HG03558 (cell line): ENCODE data around the gene AUTS2.

Experiments used
- ATAC-seq: cut with Tn5 transposase; IDR thresholded peaks from one replicate; pipeline ENCODE4 v1.9.1; 2021; ENCODE audit warnings: moderate number of reproducible peaks; ENCODE audit not compliant: unreplicated experiment; ENCODE audit errors: extremely low read depth

The AUTS2 gene

GRCh38 chr7:70774950-70775527 lies 1176.8 kb downstream of the AUTS2 start:
- ATAC-seq, result no peak

DNA sequence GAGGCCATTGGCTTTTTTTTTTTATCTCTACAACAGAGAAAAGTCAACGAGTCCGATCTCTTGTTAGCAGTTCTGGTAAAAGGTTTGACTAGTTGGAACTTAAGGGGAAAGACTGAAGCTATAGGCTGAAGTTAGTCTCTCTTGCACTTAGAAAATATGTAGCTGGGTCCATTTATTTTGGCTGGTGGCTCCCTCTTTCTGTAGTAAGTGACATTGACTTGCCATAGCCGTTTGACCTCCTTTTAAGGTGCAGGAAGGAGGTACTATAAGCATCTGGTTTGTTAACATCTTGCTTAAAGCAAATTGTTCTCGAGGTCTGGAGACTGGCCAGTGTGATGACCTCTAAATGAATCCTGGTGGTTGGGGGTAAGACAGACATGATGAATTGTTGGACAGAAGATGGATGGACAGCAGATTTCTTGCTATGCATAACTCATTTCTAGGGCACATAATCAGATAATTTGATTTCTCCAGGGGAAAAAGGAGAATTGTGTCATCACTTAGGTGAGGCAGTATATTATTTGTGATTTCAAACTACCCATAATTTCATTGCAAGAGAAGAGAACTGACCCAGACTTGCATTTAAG lies 1177.4 kb downstream of the AUTS2 start:
- no peak for ATAC-seq

GRCh38 chr7:70776627-70777101 lies 1178.4 kb downstream of the AUTS2 start:
- no peak for ATAC-seq

DNA sequence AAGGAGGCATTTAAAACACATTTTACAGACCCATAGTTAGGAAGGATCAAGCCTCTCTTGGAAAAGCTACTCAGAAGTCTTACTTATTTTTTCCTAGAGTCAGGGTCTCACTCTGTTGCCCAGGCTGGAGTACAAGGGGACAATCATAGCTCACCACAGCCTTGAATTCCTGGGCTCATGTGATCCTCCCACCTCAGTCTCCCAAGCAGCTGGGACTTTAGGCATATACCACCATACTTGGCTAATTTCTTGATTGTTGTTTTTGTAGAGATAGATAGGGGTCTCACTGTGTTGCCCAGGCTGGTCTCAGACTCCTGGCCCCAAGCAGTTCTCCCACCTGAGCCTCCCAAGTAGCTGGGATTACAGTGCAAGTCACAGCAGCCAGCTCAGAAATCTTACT lies 1179.0 kb downstream of the AUTS2 start:
- ATAC-seq, result no peak

- no peak for ATAC-seq
Observed at GRCh38 chr7:70778585-70778984, 1180.3 kb downstream of the AUTS2 start.

DNA sequence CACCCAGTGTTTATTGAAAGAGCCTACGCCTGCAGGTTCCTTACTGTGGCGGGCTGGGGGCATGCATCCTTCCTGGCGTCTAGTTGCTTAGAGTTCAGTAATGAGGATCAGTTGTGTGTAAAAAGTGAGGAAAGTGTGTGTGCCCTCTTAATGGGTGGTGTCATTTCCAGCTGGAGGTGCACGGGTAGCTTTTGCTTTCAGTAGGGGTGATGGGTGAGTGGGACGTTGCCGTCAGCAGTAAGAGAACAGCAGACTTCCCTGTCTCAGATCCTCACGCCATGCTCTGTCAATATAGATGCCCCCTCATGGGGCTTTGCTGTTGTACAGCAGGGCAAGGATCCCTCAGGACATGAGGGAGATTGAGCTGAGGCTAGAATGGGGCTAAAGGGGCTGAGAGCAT lies 1181.0 kb downstream of the AUTS2 start:
- ATAC-seq, result no peak

GRCh38 chr7:70781922-70782311 lies 1183.6 kb downstream of the AUTS2 start:
- no peak for ATAC-seq

GRCh38 chr7:70782796-70783195 lies 1184.5 kb downstream of the AUTS2 start:
- no peak for ATAC-seq

GRCh38 chr7:70785427-70785826 lies 1187.2 kb downstream of the AUTS2 start:
- no peak for ATAC-seq

- ATAC-seq, result no peak
Observed at GRCh38 chr7:70786076-70786475, 1187.8 kb downstream of the AUTS2 start.

GRCh38 chr7:70787286-70787685 lies 1189.0 kb downstream of the AUTS2 start:
- no peak for ATAC-seq

GRCh38 chr7:70787771-70788170 lies 1189.5 kb downstream of the AUTS2 start:
- ATAC-seq, result no peak

GRCh38 chr7:70788276-70788675 lies 1190.0 kb downstream of the AUTS2 start:
- ATAC-seq, result no peak

DNA sequence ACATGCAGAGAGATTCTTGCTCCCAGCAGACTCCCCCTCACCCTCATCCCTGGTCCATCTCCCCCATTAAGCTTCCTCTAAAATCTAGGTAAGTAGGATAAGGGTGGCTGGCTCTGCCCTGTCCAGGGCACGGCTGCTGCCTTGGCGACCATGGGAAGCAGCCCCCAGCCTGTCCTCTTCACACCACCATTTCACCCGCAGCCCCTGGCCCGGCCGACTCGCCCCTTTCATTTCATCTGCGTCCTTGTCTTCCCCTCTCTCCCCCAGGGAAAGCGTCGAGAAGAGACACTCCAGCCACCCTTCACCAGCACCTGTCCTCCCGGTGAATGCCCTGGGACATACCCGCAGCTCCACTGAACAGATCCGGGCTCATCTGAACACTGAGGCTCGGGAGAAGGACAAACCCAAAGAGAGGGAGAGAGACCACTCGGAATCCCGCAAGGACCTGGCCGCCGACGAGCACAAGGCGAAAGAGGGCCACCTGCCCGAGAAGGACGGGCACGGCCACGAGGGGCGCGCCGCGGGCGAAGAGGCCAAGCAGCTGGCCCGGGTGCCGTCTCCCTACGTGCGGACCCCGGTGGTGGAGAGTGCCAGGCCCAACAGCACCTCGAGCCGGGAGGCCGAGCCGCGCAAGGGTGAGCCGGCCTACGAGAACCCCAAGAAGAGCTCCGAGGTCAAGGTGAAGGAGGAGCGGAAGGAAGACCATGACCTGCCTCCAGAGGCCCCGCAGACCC lies 1191.4 kb downstream of the AUTS2 start:
- ATAC-seq, result no peak

DNA sequence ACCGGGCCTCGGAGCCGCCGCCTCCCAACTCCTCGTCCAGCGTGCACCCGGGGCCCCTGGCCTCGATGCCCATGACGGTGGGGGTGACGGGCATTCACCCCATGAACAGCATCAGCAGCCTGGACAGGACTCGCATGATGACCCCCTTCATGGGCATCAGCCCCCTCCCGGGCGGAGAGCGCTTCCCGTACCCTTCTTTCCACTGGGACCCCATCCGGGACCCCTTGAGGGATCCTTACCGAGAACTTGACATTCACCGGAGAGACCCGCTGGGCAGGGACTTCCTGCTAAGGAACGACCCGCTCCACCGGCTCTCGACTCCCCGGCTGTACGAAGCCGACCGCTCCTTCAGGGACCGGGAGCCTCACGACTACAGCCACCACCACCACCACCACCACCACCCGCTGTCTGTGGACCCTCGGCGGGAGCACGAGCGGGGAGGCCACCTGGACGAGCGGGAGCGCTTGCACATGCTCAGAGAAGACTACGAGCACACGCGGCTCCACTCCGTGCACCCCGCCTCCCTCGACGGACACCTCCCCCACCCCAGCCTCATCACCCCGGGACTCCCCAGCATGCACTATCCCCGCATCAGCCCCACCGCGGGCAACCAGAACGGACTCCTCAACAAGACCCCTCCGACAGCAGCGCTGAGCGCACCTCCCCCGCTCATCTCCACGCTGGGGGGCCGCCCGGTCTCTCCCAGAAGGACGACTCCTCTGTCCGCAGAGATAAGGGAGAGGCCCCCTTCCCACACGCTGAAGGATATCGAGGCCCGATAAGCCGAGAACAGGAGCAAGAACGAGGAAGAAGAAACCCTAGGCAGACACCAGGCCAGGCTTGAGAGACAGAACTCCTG lies 1192.2 kb downstream of the AUTS2 start:
- no peak for ATAC-seq

DNA sequence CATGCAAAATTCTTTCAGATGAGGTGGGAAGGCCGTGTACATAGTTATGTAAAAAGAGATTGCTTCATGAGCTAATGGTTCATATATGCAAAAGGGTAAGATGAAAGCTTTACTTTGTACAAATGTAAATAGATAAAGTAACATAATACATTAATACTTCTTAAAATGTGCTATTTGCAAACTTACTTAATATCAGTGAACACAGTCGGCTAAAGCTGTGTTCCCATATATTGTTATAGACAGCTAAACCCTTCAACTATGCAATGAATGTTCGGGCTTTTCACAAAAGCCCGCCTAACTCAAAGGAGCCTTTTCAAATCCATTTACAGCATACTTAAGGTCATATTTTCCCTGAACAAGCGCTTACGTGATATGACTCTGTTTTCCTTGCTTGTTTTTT lies 1193.1 kb downstream of the AUTS2 start:
- ATAC-seq, result no peak

- ATAC-seq, result no peak
Observed at GRCh38 chr7:70793060-70793459, 1194.8 kb downstream of the AUTS2 start.

DNA sequence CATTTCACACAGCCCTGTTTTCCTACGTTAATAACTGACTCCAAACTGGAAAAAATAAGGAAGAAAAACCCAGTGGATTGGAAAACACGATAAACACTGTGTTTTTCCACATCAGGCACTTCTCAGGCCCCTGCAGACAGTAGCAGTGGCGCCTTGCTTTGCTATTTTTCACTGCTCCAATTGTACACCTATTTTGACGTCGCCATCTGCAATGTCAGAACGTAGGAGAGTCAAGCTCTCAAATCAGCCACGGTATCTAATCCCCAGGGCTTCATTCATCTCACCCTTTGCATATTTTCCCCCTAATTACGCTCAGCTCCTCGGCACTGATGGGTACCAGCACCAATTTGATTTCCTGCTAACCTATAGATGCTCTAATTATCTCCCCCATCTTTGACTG lies 1195.5 kb downstream of the AUTS2 start:
- no peak for ATAC-seq

DNA sequence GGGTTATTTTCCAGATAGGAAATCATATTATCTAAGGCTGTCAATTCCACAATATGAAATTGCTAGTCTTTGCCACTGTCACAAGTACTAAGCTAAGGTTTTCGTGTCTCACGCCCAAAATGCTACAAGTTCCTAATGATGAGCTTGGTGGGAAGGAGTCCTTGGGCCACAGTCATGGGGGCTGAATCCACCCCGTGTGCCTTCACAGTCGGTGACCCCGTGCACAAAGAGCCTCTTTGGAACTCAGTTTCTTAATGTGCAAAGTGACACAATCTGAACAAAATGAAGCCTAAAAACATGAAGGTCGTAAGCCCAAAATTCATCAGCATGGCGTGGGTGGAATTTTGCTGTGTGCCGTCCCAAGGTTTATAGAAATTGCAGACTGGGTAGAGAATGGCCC lies 1196.7 kb downstream of the AUTS2 start:
- no peak for ATAC-seq

- ATAC-seq, result no peak
Observed at GRCh38 chr7:70795948-70796347, 1197.7 kb downstream of the AUTS2 start.

DNA sequence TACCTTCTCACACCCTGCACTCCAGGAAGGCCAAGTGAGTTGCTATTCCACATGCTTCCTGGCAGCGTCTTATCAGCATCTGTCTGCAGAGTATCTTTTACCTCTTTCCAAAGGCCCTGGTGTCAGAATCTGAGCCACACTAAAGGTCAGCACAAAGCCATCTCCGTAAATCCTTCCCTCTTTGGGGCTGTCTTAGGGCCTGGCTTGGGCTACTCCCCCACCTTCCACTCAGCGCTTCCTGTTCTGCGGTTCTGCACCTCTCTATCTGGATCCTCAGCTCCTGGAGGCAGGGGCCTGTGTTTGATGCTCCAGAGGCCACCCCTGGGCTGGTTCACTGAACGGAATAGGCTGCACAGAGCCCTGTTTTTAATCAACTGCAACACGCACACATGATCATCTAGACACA lies 1198.8 kb downstream of the AUTS2 start:
- no peak for ATAC-seq
